HT1080 (cell line): ENCODE data around the gene ZNF318. TPM values are rescaled to one million over a fixed set of nuclear protein-coding genes. Genes with fewer than 3 reads are reported as not detected.

Source experiments
- small RNA-seq: library from RNA; depleted of rRNA; stranded (forward); fragments of <200 nt; gene quantifications from one replicate; pipeline ENCODE3, GENCODE V24; 2014
- total RNA-seq: library from RNA; depleted of rRNA; stranded (reverse); fragments of >200 nt; shearing (Covaris generic); gene quantifications from 2 replicates; pipeline ENCODE4 v1.2.3, GENCODE V29; 2014; rRNA removed

Gene ZNF318
- total RNA-seq, 1 experiment from 2014 or later = 6.4 TPM

Small RNA genes within 50 kb of the gene (small RNA-seq; reads per million reads assigned to genes)
- gene AL590383.1 (not detected), gene RPL12P47 (not detected)

Other genes starting within 250 kb of the ZNF318 start
- gene SRF, start 198.4 kb downstream of the ZNF318 start, total RNA-seq = 32.8 and 35.5 TPM in 2 replicates
- gene CUL9, start 187.5 kb downstream of the ZNF318 start, total RNA-seq = 15.2 and 22.1 TPM in 2 replicates
- gene DNPH1, start 140.2 kb downstream of the ZNF318 start, total RNA-seq = 92.6 and 123 TPM in 2 replicates
- gene TTBK1, start 126.2 kb downstream of the ZNF318 start, total RNA-seq = 0.06 TPM in 1 of 2 replicates, not detected in the other
- gene SLC22A7, start 71.4 kb downstream of the ZNF318 start, total RNA-seq = not detected in 2 replicates
- not detected in 2 replicates for gene CRIP3, start 60.8 kb downstream of the ZNF318 start, total RNA-seq
- gene ABCC10, start 57.9 kb upstream of the ZNF318 start, total RNA-seq = 8.4 and 11.7 TPM in 2 replicates
- 3.8 and 4.2 TPM in 2 replicates for gene DLK2, start 85.9 kb upstream of the ZNF318 start, total RNA-seq
- 19.4 and 21.3 TPM in 2 replicates for gene TJAP1, start 107.9 kb upstream of the ZNF318 start, total RNA-seq
- 0.07 and 0.77 TPM in 2 replicates for gene LRRC73, start 140.7 kb upstream of the ZNF318 start, total RNA-seq
- 94.2 and 100 TPM in 2 replicates for gene YIPF3, start 147.3 kb upstream of the ZNF318 start, total RNA-seq
- 56.6 and 59.3 TPM in 2 replicates for gene POLR1C, start 147.4 kb upstream of the ZNF318 start, total RNA-seq
- gene XPO5, start 206.4 kb upstream of the ZNF318 start, total RNA-seq = 38.9 and 70.7 TPM in 2 replicates
- gene POLH, start 206.5 kb upstream of the ZNF318 start, total RNA-seq = 25.9 and 29.1 TPM in 2 replicates